ENCODE measurements around the gene CLEC19A.

Gene CLEC19A

GRCh38 chr16:19346335-19346922, 60.9 kb downstream of the CLEC19A start:
- TF ChIP-seq CTCF (IDR thresholded peaks at IDR 0.05; ENCODE audit: low read depth, low read length, missing control alignments) = no peak
- Histone ChIP-seq H3K27me3 (replicated peaks) (no peaks in the 10 kb centered on the region), H3K4me3 (ENCODE audit: low read depth, low read length) (no peak overlapping the region), H3K27ac (no peak overlapping the region), H3K36me3 (replicated peaks) (no peaks in the 10 kb centered on the region)
- DNase-seq = no peak
- in situ Hi-C loops (cut with HindIII; ENCODE audit: low pct_ligation_motif_present, low sequenced_read_pairs) = no loop called here

DNA sequence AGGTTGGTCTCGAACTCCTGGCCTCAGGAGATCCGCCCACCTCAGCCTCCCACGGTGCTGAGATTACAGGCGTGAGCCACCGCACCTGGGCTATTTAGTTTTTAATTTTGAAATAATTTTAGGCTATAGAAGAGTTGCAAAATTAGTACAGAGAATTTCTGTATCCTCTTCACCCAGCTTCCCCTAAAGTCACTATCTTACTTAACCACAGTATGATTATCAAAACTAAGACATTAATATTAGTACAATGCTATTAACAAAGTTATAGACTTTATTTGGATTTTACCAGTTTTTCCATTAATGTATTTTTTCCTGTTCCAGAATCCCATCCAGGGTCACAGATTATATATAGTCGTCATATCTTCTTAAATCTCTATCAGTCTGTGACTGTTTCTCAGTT, 62.6 kb downstream of the CLEC19A start:
- H3K27ac ChIP-seq = no peak overlapping the region
- H3K4me3 ChIP-seq (ENCODE audit: low read depth, low read length) = no peak overlapping the region
- DNase-seq = no peak
- no peaks in the 10 kb centered on the region for H3K36me3 ChIP-seq (replicated peaks)
- in situ Hi-C loops (cut with HindIII; ENCODE audit: low pct_ligation_motif_present, low sequenced_read_pairs) = no loop called here
- H3K27me3 ChIP-seq (replicated peaks) = no peaks in the 10 kb centered on the region
- TF ChIP-seq CTCF (IDR thresholded peaks at IDR 0.05; ENCODE audit: low read depth, low read length, missing control alignments) = no peak

DNA sequence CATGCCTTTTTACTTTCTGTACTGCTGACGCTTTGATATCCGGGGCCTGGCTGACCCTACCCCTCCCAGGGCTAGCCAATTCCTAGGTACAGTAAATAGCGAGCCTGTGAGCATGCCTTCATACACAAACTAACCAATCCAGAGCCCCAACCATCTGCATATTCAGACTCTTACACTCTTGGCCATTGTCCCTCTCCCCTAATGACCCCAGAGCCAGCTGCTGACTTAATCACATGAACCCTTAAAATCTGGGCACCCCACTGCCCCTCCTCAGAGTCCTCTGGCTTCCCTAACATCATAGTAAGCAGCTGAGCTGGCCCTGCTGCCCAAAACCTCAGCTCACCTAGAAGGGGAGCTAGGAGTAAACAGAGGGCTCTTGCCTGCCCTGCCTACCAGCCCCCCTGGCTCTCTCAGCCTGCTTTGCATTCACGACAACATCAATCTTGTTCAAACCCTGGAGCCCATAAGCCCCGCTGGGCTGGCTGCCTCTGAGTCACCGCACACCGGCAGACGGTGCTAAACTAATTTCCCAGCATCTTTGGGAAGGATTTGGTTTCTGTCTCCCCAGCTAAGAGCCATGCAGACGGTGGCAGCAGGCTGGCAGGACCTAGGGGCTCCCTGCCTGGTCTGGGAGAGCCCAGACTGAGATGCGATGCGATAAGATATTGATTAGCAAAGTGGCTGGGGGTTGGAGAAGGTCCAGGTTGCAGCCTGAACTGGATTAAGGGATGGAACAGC, 63.2 kb downstream of the CLEC19A start:
- Histone ChIP-seq H3K36me3 (replicated peaks) (no peaks in the 10 kb centered on the region), H3K27me3 (replicated peaks) (no peaks in the 10 kb centered on the region), H3K27ac (no peak overlapping the region), H3K4me3 (ENCODE audit: low read depth, low read length) (no peak overlapping the region)
- DNase-seq = no peak
- TF ChIP-seq CTCF (IDR thresholded peaks at IDR 0.05; ENCODE audit: low read depth, low read length, missing control alignments) = no peak
- in situ Hi-C loops (cut with HindIII; ENCODE audit: low pct_ligation_motif_present, low sequenced_read_pairs) = no loop called here

GRCh38 chr16:19354371-19354770, 68.8 kb downstream of the CLEC19A start:
- TF ChIP-seq CTCF (IDR thresholded peaks at IDR 0.05; ENCODE audit: low read depth, low read length, missing control alignments) = no peak

DNA sequence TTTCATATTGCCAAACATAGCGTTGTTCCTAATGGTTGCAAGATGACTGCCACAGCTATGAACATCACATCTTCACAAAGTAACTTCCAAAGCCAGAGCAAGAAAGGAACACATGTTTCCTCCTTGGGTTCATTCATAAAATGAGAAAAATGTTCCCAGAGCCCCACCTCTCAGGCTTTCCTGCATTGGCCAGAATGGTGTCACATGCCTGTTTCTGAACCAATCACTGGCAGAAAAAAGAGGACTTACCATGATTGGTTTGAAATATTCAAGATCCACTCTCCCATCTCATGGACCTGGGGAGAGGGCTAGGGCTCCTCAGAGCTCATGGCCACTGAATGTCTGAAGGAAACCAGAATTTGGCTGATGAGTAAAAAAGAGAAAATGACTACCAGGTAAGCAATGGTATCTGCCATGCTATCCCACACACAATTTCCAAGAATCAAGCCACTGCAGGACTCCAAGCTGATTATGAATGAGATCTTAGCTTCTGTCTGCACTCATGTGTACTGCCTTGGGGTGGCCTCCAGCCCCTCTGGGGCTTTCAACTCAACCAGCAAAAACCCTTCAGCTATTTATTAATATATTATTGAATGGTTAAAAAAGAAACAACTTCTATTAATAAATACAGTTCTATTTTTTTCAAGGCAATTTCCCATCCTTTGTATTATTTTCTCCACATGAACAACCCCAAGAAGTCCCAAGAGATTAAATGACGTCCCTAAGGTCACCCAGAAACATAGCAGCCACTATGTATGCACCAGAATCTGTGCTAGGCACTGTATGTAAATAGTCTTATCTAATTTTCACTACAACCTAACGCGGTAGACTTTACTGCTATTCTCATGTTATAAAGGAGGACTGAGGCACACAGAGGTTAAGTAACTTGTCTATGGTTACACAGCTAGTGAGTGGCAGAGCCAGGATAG, 70.8 kb downstream of the CLEC19A start:
- Histone ChIP-seq H3K4me3 (ENCODE audit: low read depth, low read length) (no peak overlapping the region), H3K27me3 (replicated peaks) (no peaks in the 10 kb centered on the region), H3K27ac (no peak overlapping the region), H3K36me3 (replicated peaks) (no peaks in the 10 kb centered on the region)
- in situ Hi-C loops (cut with HindIII; ENCODE audit: low pct_ligation_motif_present, low sequenced_read_pairs) = no loop called here
- TF ChIP-seq CTCF (IDR thresholded peaks at IDR 0.05; ENCODE audit: low read depth, low read length, missing control alignments) = no peak
- no peak for DNase-seq

More at GRCh38 chr16:19354371-19354770, 68.8 kb downstream of the CLEC19A start:
- in situ Hi-C loops (cut with HindIII; ENCODE audit: low pct_ligation_motif_present, low sequenced_read_pairs) = no loop called here
- no peak overlapping the region for H3K4me3 ChIP-seq (ENCODE audit: low read depth, low read length)
- no peaks in the 10 kb centered on the region for H3K36me3 ChIP-seq (replicated peaks)
- no peaks in the 10 kb centered on the region for H3K27me3 ChIP-seq (replicated peaks)
- DNase-seq = no peak
- H3K27ac ChIP-seq = no peak overlapping the region
